GM18867 (cell line): ENCODE data around the gene HERC2.
"Not testable (repeated sequence)": the region's sequence is repeated elsewhere in the genome, so short reads cannot be mapped to it uniquely, and the experiment has no call there.

Experiments used
- ATAC-seq: cut with Tn5 transposase; IDR thresholded peaks from one replicate; pipeline ENCODE4 v1.9.1; 2021; ENCODE audit warnings: mild to moderate bottlenecking, moderate library complexity; ENCODE audit not compliant: unreplicated experiment

Gene HERC2

DNA sequence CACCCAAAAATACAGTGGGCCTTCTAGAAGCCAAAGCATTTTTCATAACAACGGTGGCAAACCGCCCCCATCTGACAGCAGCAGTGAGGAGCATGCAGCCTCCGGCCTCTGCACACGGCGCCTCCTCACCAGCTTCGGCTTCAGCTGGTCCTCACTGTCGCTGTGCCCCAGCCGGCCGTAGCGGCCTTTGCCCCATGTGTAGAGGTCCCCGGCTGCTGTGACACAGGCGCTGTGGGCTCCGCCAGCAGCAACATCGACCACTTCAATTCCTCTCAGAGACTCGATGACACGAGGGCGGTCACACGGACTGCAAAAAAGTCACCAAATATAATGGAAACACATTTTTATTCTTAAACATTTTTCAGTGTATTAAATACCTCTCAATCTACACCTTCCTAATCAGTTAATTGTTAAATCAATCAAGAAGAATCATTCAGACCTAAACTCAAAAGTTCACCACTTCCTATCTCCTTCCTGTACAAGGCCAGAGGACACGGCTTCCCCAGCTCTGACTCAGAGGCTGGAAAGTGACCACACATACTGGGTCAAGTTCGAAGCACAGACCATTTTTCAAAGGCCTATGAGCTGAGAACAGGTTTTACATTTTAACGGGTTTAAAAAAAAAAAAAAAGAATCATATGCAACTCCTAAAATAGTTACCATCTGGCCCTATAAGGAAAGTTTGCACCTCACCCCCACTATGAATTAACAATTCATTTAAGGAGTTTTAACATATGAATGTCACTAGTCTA lies 189.3 kb downstream of the HERC2 start:
- ATAC-seq: no peak

DNA sequence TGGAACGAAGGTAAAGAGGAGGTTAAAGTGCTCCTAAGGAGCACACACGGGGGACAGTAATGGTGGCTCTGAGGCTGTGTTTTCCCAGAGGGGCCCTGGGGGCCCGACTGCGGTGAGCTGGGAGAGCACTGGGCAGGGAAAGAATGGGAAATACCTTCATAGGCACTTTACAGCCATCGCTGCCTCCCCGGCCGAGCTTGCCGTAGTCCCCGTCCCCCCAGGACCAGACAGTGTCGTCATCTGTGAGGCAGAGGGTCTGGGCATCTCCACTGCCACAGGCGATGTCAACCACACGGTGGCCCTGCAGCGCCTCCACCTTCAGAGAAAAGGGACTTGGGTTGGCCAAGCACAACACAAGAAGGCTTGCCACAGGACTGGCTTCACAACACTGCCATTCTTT lies 190.0 kb downstream of the HERC2 start:
- ATAC-seq: no peak

DNA sequence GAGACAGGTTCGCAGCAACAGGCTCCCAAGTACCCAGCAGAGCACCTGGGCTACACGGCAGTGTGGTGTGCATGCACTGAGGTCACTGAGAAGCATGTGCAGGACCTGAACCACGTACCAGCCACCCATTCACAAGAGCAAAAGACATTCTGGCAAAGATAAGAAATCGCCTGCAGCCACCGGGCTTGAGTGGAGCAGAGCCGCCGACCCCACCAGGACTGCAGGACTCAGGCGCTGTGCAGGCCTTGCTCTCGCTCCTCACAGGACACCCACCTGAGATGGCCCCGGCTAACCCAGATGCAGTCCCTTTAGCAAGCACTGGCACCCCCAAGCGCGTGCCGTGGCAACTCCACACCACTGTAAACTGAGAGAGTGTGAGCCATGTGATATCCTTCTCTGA lies 190.6 kb downstream of the HERC2 start:
- ATAC-seq: no peak

DNA sequence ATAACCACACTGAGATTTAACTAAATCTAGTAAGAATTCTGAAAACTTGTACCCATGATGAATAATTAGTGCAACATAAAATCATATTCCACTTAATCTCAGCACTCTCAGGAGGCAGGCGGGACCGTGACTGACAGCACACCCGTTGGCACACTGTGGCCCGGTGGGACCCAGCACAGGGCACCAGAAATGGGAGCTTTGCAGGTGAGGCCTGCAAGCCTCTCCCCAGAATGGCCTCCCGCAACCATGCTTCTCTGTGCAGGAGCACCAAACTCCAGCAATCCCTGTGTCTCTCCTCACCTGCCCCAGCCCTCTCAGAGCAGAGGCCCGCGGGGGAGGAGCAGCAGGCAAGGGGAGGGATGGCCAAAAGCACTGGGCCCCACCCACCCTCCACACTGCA lies 191.3 kb downstream of the HERC2 start:
- no peak for ATAC-seq

DNA sequence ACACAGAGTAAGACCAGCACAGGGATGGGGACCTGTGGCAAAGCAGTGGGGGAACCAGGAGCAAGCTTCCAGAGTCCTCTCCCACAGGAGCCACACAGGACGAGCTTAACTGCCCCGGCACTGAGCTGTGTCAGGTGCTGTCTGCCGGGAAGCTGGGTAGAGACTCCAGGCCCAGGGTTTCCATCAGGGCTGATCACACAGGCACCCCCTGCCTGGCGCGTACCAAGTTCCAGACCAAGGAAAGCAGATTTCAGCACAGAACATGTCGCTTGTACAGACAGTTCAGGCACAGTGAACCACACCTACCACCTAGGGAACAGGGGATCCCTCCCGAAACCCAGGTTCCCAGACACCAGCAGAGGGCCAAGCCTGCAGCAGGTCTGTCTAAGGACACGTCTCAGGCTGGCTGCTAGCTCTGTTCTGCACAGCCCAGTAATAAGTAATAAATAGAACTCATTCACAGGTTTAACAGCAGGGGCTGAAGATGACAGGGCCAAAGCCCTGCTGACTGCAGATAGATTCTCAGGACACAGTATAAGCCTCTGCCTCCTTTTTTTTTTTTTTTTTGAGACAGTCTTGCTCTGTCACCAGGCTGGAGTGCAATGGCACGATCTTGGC lies 192.6 kb downstream of the HERC2 start:
- ATAC-seq: no peak

DNA sequence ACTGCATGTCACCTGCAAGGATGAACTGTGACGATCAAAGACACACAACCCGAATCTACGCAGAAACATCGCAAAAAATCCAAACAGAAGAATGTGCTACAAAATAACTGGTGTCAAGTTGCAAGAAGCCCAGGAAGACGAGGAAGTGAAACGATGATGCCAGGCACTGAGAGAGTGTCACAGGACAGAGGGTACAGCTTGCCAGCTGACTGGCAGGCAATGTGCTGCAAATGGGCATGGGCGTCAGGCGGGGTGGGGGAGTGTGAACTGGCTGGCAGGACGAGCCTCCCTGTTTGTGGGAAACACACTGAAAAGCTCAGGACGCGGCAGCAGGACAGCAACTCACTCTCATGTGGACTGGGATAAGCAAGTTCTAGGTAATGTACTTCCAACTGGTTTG lies 193.9 kb downstream of the HERC2 start:
- ATAC-seq: no peak

DNA sequence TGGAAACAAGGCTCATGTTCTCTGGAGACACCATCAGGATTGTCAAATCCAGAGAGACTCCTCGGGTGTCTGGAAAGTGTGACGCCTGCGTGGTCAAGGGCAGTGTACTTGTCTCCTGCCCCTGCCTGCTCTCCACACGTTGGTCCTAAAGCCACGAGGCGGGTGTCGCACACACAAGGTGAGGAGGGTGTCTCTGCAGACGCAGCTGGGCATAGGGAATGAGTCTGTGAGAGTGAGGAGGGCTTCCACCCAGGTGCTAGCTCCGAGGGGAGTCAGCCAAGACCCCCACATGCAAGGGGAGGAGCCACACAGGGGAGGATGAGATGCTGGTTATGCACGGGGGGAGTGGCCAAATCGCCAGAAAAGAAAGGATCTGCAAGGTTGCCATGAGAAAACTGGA lies 194.9 kb downstream of the HERC2 start:
- ATAC-seq: no peak

DNA sequence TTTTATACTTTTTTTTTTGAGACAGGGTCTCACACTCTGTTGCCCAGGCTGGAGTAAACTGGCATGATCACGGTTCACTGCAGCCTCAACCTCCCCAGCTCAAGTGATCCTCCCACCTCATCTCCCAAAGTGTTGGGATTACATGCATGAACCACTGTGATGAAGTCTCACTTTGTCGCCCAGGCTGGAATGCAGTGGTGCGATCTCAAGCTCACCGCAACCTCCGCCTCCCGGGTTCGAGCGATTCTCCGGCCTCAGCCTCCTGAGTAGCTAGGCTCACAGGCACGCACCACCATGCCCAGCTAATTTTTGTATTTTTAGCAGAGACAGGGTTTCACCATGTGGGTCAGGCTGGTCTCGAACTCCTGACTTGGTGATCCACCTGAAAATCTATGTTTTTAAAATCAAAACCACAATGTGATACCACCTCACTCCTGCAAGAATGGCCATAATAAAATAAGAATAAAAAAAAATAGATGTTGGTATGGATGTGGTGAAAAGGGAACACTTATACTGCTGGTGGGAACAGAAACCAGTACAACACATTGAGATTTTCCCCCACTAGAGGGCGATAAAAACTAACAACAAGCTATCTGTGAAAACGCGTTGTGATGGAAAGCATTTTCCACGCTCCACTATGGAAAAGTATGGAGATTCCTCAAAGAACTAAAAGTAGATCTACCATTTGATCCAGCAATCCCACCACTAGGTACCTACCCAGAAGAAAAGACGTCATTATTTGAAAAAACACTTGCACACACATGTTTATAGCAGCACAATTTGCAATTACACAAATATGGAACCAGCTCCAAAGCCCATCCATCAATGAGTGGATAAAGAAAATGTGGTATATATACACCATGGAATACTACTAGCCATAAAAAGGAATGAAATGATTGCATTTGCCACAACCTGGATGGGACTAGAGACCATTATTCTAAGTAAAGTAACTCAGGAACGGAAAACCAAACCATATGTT lies 196.0 kb downstream of the HERC2 start:
- no peak for ATAC-seq

DNA sequence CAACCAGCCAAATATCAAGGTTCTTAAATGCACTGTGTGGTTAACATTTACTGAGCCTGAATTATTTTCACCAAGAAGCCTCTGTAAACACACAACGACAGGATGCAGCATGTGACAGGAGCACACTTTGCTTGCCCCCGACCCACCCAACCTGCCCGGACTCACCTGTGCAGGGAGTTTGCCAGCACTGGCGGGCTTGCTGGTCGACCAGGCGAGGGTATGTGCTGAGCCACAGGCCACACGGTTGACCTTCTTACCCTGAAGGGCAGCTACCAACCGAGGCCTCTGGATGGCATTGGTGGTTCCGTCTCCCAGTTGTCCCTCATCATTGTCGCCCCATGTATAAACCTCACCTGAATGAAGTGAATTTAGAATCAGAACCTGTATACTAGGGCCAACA lies 197.1 kb downstream of the HERC2 start:
- no peak for ATAC-seq

DNA sequence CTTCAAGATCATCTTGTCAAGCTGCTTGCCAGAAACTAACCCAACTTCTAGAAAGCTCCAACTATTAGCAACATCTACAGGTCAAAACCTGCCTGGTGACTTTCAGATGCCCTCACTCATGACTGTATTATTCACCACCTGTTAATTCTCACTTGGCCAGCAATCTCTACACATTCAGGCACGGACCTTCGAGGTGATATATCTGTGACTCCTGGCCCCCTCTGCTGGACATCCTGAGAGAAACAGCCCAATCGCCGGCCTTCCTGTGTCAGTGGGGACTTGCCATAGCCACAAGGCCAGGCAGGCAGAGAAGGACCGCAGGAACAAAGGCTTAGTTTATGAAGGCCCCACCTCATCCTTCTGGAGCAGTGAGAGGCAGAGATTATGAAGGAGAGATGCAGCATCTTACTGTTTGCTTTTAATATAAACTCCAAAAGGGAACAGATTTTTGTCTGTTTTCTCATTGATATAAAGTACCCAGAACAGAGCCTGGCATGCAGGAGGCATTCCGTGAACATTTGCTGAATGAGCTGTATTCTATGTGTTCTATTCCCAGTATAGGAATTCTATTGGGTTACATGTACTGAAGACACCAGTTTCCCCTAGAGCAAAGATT lies 198.5 kb downstream of the HERC2 start:
- peak; percentile 73 for ATAC-seq

DNA sequence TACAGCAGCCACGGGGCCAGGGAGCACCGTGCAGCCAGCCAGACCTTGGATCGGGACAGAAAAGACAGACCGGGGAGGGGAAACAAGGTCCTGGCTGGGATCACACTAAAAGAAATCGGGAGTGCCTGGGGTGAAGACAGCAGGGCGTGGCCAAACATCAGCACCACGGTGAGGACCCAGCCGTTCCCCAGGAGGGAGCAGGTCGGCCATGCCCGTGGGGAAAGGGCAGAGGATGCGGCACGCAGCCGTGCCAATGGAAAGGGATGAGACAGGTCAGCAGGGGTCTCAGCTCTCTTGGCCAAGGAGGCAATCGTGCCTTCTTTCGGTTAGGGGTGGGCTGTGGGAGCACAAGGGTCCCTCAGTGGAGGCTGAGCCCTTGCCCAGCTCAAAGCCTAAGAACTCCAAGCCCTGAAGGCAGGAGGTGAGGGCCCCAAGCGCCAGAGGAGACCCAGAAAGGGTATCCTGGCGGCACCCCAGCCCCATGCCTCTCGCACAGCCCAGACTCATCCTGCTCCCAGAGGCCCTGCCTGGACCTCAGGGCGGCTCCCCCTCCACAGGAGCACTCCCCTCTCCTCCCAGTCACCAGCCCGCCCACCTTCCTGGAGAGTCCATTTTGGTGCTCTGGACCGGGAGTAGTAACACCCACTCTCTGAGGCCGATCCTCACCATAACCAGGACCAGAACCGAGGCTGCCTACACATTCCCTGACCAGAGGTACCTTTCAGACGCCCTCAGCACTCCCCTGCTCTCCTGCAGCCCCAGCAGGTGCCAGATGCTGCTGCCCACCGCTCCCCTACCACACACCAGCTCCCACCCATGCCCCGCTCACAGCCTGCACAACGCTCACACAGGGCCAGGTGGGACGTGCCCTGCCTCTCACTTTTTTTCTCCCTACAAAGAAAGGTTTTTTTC lies 199.7 kb downstream of the HERC2 start:
- ATAC-seq: no peak

DNA sequence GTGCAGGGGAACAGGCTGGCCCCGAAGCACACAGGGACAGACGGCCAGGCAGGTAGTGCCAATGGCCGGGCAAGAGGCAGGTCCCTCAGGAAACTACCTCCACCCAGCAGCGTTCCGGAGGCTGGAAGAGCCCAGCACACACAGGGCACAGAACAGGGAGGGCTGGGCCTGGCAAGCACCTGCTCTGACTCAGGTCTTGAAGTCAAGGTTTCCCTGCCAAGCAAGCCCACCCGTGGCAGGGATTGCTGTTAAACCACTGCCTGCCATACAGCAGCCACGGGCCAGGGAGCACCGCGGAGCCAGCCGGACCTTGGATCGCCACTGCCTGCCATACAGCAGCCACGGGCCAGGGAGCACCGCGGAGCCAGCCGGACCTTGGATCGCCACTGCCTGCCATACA lies 200.4 kb downstream of the HERC2 start:
- ATAC-seq: not testable (repeated sequence)

DNA sequence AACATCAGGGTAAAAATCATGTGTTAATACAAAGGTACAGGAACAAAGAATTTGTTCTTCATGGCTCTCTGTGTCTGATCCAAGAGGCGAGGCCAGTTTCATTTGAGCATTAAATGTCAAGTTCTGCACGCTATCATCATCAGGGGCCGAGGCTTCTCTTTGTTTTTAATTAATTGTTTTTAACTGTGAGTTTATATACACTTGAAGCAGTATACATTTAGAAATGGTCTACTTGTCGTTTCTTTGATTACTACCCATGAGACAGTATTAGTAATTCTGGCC lies 201.7 kb downstream of the HERC2 start:
- ATAC-seq: no peak

DNA sequence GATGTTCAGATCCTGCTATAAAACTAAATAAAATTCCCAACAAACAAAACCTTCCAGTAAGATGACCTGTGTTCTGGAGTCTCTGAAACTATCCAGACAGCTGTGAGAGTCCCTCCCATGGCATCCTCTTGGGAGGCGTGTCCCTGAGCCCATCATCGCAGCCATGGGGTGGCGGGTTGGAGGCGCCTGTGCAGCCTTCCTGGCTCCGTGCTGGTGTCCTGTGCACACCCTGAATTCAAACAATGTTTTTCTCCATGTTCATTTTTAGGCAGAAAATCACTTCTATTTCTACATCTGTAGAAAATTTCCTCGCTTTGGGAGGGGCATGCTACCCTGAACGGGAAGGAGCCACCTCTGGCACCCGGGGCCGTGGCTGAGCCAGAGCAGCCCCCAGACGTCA lies 203.4 kb downstream of the HERC2 start:
- no peak for ATAC-seq

DNA sequence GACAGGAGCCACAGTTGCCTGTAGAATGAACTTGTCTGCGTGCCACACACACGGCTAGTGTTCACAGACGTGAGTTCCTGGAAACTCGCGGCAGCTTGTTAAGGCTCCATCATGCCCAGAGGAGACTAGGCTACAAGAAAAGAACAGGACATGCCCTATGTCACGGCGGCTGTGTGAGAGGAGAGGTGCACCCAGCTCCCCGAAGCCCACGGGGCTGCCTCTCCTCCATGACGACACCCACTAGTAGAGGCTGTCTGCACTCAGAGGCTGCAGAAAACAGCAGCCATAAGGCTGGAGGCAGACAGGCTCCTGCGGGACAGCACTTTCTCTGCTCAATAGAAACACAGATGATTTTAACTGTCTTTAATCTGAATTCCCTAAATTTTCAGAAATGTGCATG lies 203.9 kb downstream of the HERC2 start:
- no peak for ATAC-seq

DNA sequence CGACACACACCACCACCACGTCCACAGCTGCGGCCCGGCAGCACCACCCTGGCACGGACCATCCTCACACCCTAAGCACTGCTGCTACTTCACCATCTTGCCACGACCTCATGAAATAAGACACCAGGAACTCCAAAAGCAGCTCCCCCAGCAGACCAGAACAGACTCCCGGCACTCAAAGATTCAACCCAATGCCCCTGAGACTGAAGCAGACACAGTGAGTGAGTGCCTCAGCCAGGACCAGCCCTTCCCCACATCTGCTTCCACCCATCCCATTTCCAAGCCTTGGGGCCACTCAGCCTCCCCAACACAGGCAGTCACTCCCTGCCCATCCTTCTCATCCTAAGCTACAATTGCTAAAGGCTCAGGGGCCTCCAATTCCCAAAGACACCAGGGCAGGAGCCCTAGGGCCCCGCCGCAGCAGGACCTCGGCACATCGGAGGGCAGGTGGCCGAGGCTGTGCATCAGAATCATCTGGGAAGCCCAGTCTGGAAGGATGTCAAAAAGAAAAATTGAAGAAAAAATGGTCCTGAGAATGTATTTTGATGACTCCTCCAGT lies 204.5 kb downstream of the HERC2 start:
- no peak for ATAC-seq

DNA sequence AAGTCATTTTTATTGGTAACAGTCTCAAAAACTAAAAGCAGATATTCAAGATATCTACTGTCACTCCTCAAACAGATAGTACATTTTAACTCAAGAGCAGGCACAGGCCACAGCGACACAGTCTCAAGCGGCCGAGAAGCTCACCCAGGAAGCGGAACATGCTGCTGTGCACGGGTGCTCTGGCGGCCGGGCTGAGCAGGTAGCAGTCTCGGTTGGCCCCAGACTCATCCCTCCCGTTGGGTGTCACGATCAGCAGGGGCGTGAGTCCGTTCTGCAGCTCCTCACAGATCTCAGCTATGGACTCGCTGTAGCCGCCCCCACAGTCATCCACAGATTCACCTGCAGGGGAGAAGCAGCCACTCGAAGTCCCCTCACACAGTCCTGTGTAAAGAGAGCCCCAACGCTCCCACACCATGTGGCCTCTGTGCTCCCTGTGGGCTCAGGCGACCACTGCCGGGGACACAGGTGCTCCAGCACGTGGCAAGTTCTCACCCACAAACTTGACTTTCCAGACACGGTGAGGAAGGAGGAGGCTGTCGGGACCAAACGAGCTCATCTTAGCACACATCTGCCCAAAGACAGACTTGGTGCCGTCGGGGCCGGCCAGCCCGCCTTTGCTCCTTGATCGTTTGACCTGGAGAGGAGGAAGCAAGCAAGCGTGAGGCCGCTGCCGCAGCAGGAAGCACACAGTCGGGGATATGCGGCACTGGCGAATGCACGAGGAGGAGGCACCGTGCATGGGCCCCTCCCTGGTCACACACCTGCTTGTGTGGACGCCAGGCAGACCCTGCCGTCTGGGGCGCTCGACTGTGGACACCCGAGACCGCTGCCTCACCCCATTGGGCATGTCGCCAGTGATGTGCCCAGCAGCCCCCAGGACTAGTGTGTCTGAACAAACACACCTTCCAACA lies 205.2 kb downstream of the HERC2 start:
- ATAC-seq: no peak

DNA sequence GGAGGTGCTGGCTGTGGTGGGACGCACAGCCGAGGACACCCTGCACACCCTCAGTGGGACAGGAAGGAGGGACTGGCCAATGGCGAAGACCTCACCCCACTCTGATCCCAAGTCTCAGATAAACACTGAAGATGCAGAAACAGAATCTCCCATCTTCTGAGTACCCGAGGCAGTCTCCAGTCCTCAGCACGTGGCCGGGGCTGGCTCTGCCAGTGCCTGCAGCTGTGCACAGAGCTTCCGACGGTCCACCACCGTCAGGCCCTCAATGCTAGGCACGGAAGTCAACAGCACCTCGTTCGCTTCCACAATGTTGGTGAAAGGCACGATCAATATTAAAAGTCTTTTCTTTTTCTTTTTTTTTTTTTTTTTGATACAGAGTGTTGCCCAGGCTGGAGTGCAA lies 206.1 kb downstream of the HERC2 start:
- no peak for ATAC-seq
